GM18909 (cell line): ENCODE measurements around the gene RIF1.

ENCODE experiments used
- ATAC-seq: cut with Tn5 transposase; IDR thresholded peaks from one replicate; pipeline ENCODE4 v1.9.1; 2021; ENCODE audit warnings: mild to moderate bottlenecking; ENCODE audit not compliant: unreplicated experiment, poor library complexity

Gene RIF1

GRCh38 chr2:151491496-151491895, 81.8 kb downstream of the RIF1 start:
- no peak for ATAC-seq

GRCh38 chr2:151498178-151498577, 88.5 kb downstream of the RIF1 start:
- ATAC-seq = no peak

- ATAC-seq = no peak
These were observed 96.5 kb downstream of the RIF1 start for GRCh38 chr2:151506170-151506569.

- no peak for ATAC-seq
These were observed 98.8 kb downstream of the RIF1 start for GRCh38 chr2:151508519-151508918.

GRCh38 chr2:151518802-151519201, 109.1 kb downstream of the RIF1 start:
- ATAC-seq = no peak

GRCh38 chr2:151520976-151521375, 111.3 kb downstream of the RIF1 start:
- ATAC-seq = no peak

GRCh38 chr2:151522556-151522955, 112.9 kb downstream of the RIF1 start:
- ATAC-seq = no peak

- ATAC-seq = no peak
These were observed 114.1 kb downstream of the RIF1 start for GRCh38 chr2:151523850-151524249.

- ATAC-seq = no peak
These were observed 116.2 kb downstream of the RIF1 start for GRCh38 chr2:151525821-151526373.

GRCh38 chr2:151526572-151527090, 116.9 kb downstream of the RIF1 start:
- ATAC-seq = no peak
